Measurements from ENCODE around the gene ILRUN.
"Not testable (repeated sequence)": the region's sequence is repeated elsewhere in the genome, so short reads cannot be mapped to it uniquely, and the experiment has no call there.

The ILRUN gene

GRCh38 chr6:34696739-34697543 is at the start of gene ILRUN:
Gene ILRUN, minus strand, starts transcription at chr6:34696767. Its CDS starts 164 bp downstream, at chr6:34696603.
- peak; percentile 87 to 90 for DNase-seq

- DNase-seq, result no peak
These were observed 48.9 kb upstream of the ILRUN start for GRCh38 chr6:34745277-34746103.

- not testable (repeated sequence) for DNase-seq
These were observed 47.7 kb upstream of the ILRUN start for GRCh38 chr6:34744294-34744647.

- DNase-seq, result no peak
These were observed 47.2 kb upstream of the ILRUN start for GRCh38 chr6:34743625-34744293.

GRCh38 chr6:34742094-34742493 is 45.5 kb upstream of the ILRUN start:
- no peak for DNase-seq

- DNase-seq, result no peak
These were observed 40.3 kb upstream of the ILRUN start for GRCh38 chr6:34736823-34737222.

- DNase-seq, result no peak
These were observed 35.0 kb upstream of the ILRUN start for GRCh38 chr6:34731393-34732060.

- no peak for DNase-seq
These were observed 33.3 kb upstream of the ILRUN start for GRCh38 chr6:34729631-34730470.

GRCh38 chr6:34726055-34726454 is 29.5 kb upstream of the ILRUN start:
- no peak for DNase-seq

GRCh38 chr6:34723203-34723602 is 26.6 kb upstream of the ILRUN start:
- no peak for DNase-seq

GRCh38 chr6:34722451-34722850 is 25.9 kb upstream of the ILRUN start:
- DNase-seq, result no peak

- DNase-seq, result not testable (repeated sequence)
These were observed 23.6 kb upstream of the ILRUN start for GRCh38 chr6:34720160-34720559.

- DNase-seq, result not testable (repeated sequence)
These were observed 23.1 kb upstream of the ILRUN start for GRCh38 chr6:34719646-34720045.

GRCh38 chr6:34718976-34719375 is 22.4 kb upstream of the ILRUN start:
- DNase-seq, result no peak

GRCh38 chr6:34717466-34717865 is 20.9 kb upstream of the ILRUN start:
- DNase-seq, result no peak

- no peak for DNase-seq
These were observed 18.1 kb upstream of the ILRUN start for GRCh38 chr6:34714663-34715062.

- not testable (repeated sequence) for DNase-seq
These were observed 16.3 kb upstream of the ILRUN start for GRCh38 chr6:34712881-34713280.

GRCh38 chr6:34709386-34709785 is 12.8 kb upstream of the ILRUN start:
- no peak for DNase-seq

GRCh38 chr6:34705241-34705640 is 8.7 kb upstream of the ILRUN start:
- DNase-seq, result no peak

GRCh38 chr6:34701199-34701598 is 4.6 kb upstream of the ILRUN start:
- no peak for DNase-seq

GRCh38 chr6:34697904-34698559 is 1.5 kb upstream of the ILRUN start:
- DNase-seq, result no peak

- DNase-seq, result no peak
These were observed 923 bp upstream of the ILRUN start for GRCh38 chr6:34697544-34697836.

Data from SW 1271 (cell line).